ENCODE results near the gene GPR139. TPM values are rescaled to one million over a fixed set of nuclear protein-coding genes. Genes with fewer than 3 reads are reported as not detected.

GPR139 gene
- polyA plus RNA-seq, 1 of the 3 experiments (the other 2 are of a cell fraction), result not detected

- H3F3A ChIP-seq (replicated peaks; ENCODE audit: insufficient read depth), result no peaks in the 10 kb centered on the region
- POLR2A ChIA-PET, result no interaction called here
- no peak for DNase-seq
- no peaks in the 10 kb centered on the region for H3K79me2 ChIP-seq (ENCODE audit: insufficient read depth)
- no peak for TF ChIP-seq RAD21 (IDR thresholded peaks at IDR 0.05; ENCODE audit: low read length)
- TF ChIP-seq MEF2A (IDR thresholded peaks at IDR 0.05; ENCODE audit: borderline replicate concordance, low read depth), result no peak
- TF ChIP-seq CHD2 (IDR thresholded peaks at IDR 0.05; ENCODE audit: low read length, partially characterized antibody), result no peak
- no peak for TF ChIP-seq MXI1 (IDR thresholded peaks at IDR 0.05; ENCODE audit: low read depth, low read length)
- TF ChIP-seq FOSL2 (IDR thresholded peaks at IDR 0.05; ENCODE audit: borderline replicate concordance, low read depth), result no peak
- TF ChIP-seq SIN3A (IDR thresholded peaks at IDR 0.05; ENCODE audit: borderline replicate concordance, low read depth, low read length), result no peak
- TF ChIP-seq CTCF (IDR thresholded peaks at IDR 0.05), result no peak
- no peak for TF ChIP-seq YY1 (IDR thresholded peaks at IDR 0.05; ENCODE audit: low read depth)
- no peak for TF ChIP-seq TAF1 (IDR thresholded peaks at IDR 0.05; ENCODE audit: borderline replicate concordance, low read depth, low read length)
- no peak for TF ChIP-seq FOXJ3 (CRISPR knock-in tag; IDR thresholded peaks at IDR 0.05)
- no peak for TF ChIP-seq ELF1 (IDR thresholded peaks at IDR 0.05)
- TF ChIP-seq RFX5 (IDR thresholded peaks at IDR 0.05; ENCODE audit: low read length), result no peak
- TF ChIP-seq RCOR1 (IDR thresholded peaks at IDR 0.05; ENCODE audit: low read length), result no peak
- no peak for TF ChIP-seq GATA2 (CRISPR knock-in tag; IDR thresholded peaks at IDR 0.05)
- TF ChIP-seq PBX3 (IDR thresholded peaks at IDR 0.05), result no peak
- TF ChIP-seq JUND (IDR thresholded peaks at IDR 0.05), result no peak
- TF ChIP-seq EP300 (IDR thresholded peaks at IDR 0.05; ENCODE audit: borderline replicate concordance in 1 of 2, low read depth in 1 of 2, low read length in 1 of 2), result no peak
- TF ChIP-seq TEAD4 (IDR thresholded peaks at IDR 0.05; ENCODE audit: borderline replicate concordance, insufficient read depth), result no peak
- no peaks in the 10 kb centered on the region for H3K9me2 ChIP-seq
- CTCF ChIA-PET, result interaction anchor here (1.2 to 2.6 kb wide), 4 partner anchors 12 to 260 kb away, joined by 3 to 9 read pairs (median 6); no protein-coding TSS in a partner anchor
- no peaks in the 10 kb centered on the region for H3K4me1 ChIP-seq (ENCODE audit: control insufficient read depth in 1 of 2, insufficient read depth in 2 of 2, low read depth in 1 of 2, low read length in 1 of 2)
- H3K4me3 ChIP-seq (ENCODE audit: low read depth in 2 of 2, low read length in 1 of 2), result no peak overlapping the region
- WGBS (ENCODE audit: low lambda C conversion rate), result 3% methylated on average over 4 of the region's 4 CpGs
- no peaks in the 10 kb centered on the region for H3K36me3 ChIP-seq (replicated peaks in 1 of 2; ENCODE audit: control insufficient read depth in 1 of 2, insufficient read depth in 2 of 2, low read length in 1 of 2)
- no peak overlapping the region for H3K27ac ChIP-seq (ENCODE audit: low read depth in 2 of 2, low read length in 1 of 2)
- no peaks in the 10 kb centered on the region for H3K27me3 ChIP-seq (ENCODE audit: insufficient read depth)
- H4K20me1 ChIP-seq (ENCODE audit: insufficient read depth), result no peaks in the 10 kb centered on the region
- no peak overlapping the region for H2AFZ ChIP-seq (ENCODE audit: low read depth)
- H3K4me2 ChIP-seq, result no peak overlapping the region
- no peak overlapping the region for H3K9ac ChIP-seq
- no peaks in the 10 kb centered on the region for H3K9me3 ChIP-seq
Observed at GRCh38 chr16:20040011-20040410, 33.7 kb downstream of the GPR139 start.
